Hematopoietic multipotent progenitor cell treated with erythropoietin and hydrocortisone succinate and interleukin-3 and kit ligand, for 17 days (in vitro differentiated cells): ENCODE results near the gene SETD5.

ENCODE experiments used
- DNase-seq: peaks from one replicate; pipeline ENCODE4 v3.0.0-alpha.2; 2015; ENCODE audit warnings: low spot score

Gene SETD5

GRCh38 chr3:9388562-9389272, 8.7 kb upstream of the SETD5 start:
- DNase-seq: no peak

GRCh38 chr3:9390265-9390888, 7.0 kb upstream of the SETD5 start:
- no peak for DNase-seq

GRCh38 chr3:9392041-9392440, 5.4 kb upstream of the SETD5 start:
- DNase-seq: no peak

GRCh38 chr3:9395570-9396300, 1.7 kb upstream of the SETD5 start:
- DNase-seq: no peak

- peak; percentile 79 for DNase-seq
Observed at GRCh38 chr3:9396301-9396631, 1.1 kb upstream of the SETD5 start.

GRCh38 chr3:9396632-9397331, 633 bp upstream of the SETD5 start:
- DNase-seq: peak; percentile 97

GRCh38 chr3:9397906-9398699, 688 bp downstream of the SETD5 start:
- peak; percentile 83 for DNase-seq

GRCh38 chr3:9398700-9399336, 1.4 kb downstream of the SETD5 start:
- no peak for DNase-seq

- no peak for DNase-seq
Observed at GRCh38 chr3:9399337-9399703, 1.9 kb downstream of the SETD5 start.

- peak; percentile 54 for DNase-seq
Observed at GRCh38 chr3:9399746-9400145, 2.3 kb downstream of the SETD5 start.

GRCh38 chr3:9400616-9401015, 3.2 kb downstream of the SETD5 start:
- DNase-seq: no peak

- DNase-seq: no peak
Observed at GRCh38 chr3:9401986-9402385, 4.6 kb downstream of the SETD5 start.

GRCh38 chr3:9402410-9403228, 5.2 kb downstream of the SETD5 start:
- DNase-seq: no peak

- DNase-seq: no peak
Observed at GRCh38 chr3:9403463-9403862, 6.0 kb downstream of the SETD5 start.

GRCh38 chr3:9404680-9405079, 7.3 kb downstream of the SETD5 start:
- no peak for DNase-seq

- DNase-seq: no peak
Observed at GRCh38 chr3:9405756-9406155, 8.3 kb downstream of the SETD5 start.

- DNase-seq: no peak
Observed at GRCh38 chr3:9406856-9407626, 9.6 kb downstream of the SETD5 start.

GRCh38 chr3:9408061-9408460, 10.6 kb downstream of the SETD5 start:
- DNase-seq: no peak

- DNase-seq: no peak
Observed at GRCh38 chr3:9408546-9408945, 11.1 kb downstream of the SETD5 start.
